GM12874 (cell line): ENCODE results near the gene PSMB2.

Experiments
- CTCF ChIP-seq: IDR thresholded peaks from 2 replicates; pipeline ENCODE4 v1.5.1; 2011; ENCODE audit warnings: low read depth, mild to moderate bottlenecking, control low read depth, low read length, moderate library complexity; ENCODE audit not compliant: insufficient read depth

The PSMB2 gene

GRCh38 chr1:35561972-35562680 lies 79.2 kb downstream of the PSMB2 start:
- TF ChIP-seq CTCF = no peak

- no peak for TF ChIP-seq CTCF
These were observed 79.9 kb downstream of the PSMB2 start for GRCh38 chr1:35561297-35561971.

- no peak for TF ChIP-seq CTCF
These were observed 80.8 kb downstream of the PSMB2 start for GRCh38 chr1:35560256-35561225.

- no peak for TF ChIP-seq CTCF
These were observed 81.9 kb downstream of the PSMB2 start for GRCh38 chr1:35559317-35559944.

GRCh38 chr1:35558374-35559316 lies 82.7 kb downstream of the PSMB2 start:
- no peak for TF ChIP-seq CTCF

- TF ChIP-seq CTCF = no peak
These were observed 83.5 kb downstream of the PSMB2 start, which contains the start of gene NCDN for GRCh38 chr1:35557611-35558373. NCDN (plus strand) TSS chr1:35557799; CDS start chr1:35558191, 392 bp downstream.
